Measurements from ENCODE around the gene SEPHS1.
A peak's percentile ranks its signal among the peaks of the same experiment; 100 is the strongest.

SEPHS1 gene

GRCh38 chr10:13348216-13349017 lies at the start of gene SEPHS1:
SEPHS1 (minus strand) TSS chr10:13348293; CDS start chr10:13344950, 3,343 bp downstream.
- H3K9ac ChIP-seq (ENCODE audit: low read depth, low read length) = peak within 1 kb of the TSS; percentile 96
- peaks cover 42% of the 10 kb centered on the region for H3K4me1 ChIP-seq (ENCODE audit: insufficient read depth, low read length)
- peaks cover 21% of the 10 kb centered on the region for H3K36me3 ChIP-seq (ENCODE audit: insufficient read depth, low read depth, low read length)
- H3K27me3 ChIP-seq (ENCODE audit: insufficient read depth, low read length) = peaks cover 15% of the 10 kb centered on the region
- H3K9me3 ChIP-seq (ENCODE audit: insufficient read depth, low read depth, low read length) = no peaks in the 10 kb centered on the region
- H3K4me3 ChIP-seq (ENCODE audit: low read length) = peak within 1 kb of the TSS; percentile 90
- peak within 1 kb of the TSS; percentile 89 for H3K27ac ChIP-seq (ENCODE audit: low read length)

- H3K36me3 ChIP-seq (ENCODE audit: insufficient read depth, low read depth, low read length) = no peaks in the 10 kb centered on the region
- H3K27ac ChIP-seq (ENCODE audit: low read length) = no peak overlapping the region
- H3K9ac ChIP-seq (ENCODE audit: low read depth, low read length) = no peak overlapping the region
- no peaks in the 10 kb centered on the region for H3K27me3 ChIP-seq (ENCODE audit: insufficient read depth, low read length)
- H3K4me1 ChIP-seq (ENCODE audit: insufficient read depth, low read length) = peaks cover 4% of the 10 kb centered on the region; the same call in 1 of the 2 replicates
- H3K9me3 ChIP-seq (ENCODE audit: insufficient read depth, low read depth, low read length) = peaks cover 10% of the 10 kb centered on the region
- H3K4me3 ChIP-seq (ENCODE audit: low read length) = no peak overlapping the region
Observed at GRCh38 chr10:13397052-13397451, 49.0 kb upstream of the SEPHS1 start.

GRCh38 chr10:13396369-13396768 lies 48.3 kb upstream of the SEPHS1 start:
- Histone ChIP-seq H3K36me3 (ENCODE audit: insufficient read depth, low read depth, low read length) (no peaks in the 10 kb centered on the region), H3K27ac (ENCODE audit: low read length) (no peak overlapping the region), H3K4me1 (ENCODE audit: insufficient read depth, low read length) (peaks cover 4% of the 10 kb centered on the region; the same call in 1 of the 2 replicates), H3K27me3 (ENCODE audit: insufficient read depth, low read length) (no peaks in the 10 kb centered on the region), H3K9me3 (ENCODE audit: insufficient read depth, low read depth, low read length) (peaks cover 10% of the 10 kb centered on the region), H3K9ac (ENCODE audit: low read depth, low read length) (no peak overlapping the region), H3K4me3 (ENCODE audit: low read length) (no peak overlapping the region)

- no peak overlapping the region for H3K4me3 ChIP-seq (ENCODE audit: low read length)
- peaks cover 10% of the 10 kb centered on the region for H3K9me3 ChIP-seq (ENCODE audit: insufficient read depth, low read depth, low read length)
- peaks cover 9% of the 10 kb centered on the region; the same call in 1 of the 2 replicates for H3K4me1 ChIP-seq (ENCODE audit: insufficient read depth, low read length)
- H3K27ac ChIP-seq (ENCODE audit: low read length) = no peak overlapping the region
- H3K27me3 ChIP-seq (ENCODE audit: insufficient read depth, low read length) = no peaks in the 10 kb centered on the region
- peak overlapping the region; percentile 16; the same call in 1 of the 2 replicates for H3K9ac ChIP-seq (ENCODE audit: low read depth, low read length)
- no peaks in the 10 kb centered on the region for H3K36me3 ChIP-seq (ENCODE audit: insufficient read depth, low read depth, low read length)
Observed at GRCh38 chr10:13395540-13395939, 47.4 kb upstream of the SEPHS1 start.

- H3K36me3 ChIP-seq (ENCODE audit: insufficient read depth, low read depth, low read length) = no peaks in the 10 kb centered on the region
- no peaks in the 10 kb centered on the region for H3K27me3 ChIP-seq (ENCODE audit: insufficient read depth, low read length)
- peaks cover 9% of the 10 kb centered on the region; the same call in 1 of the 2 replicates for H3K4me1 ChIP-seq (ENCODE audit: insufficient read depth, low read length)
- H3K4me3 ChIP-seq (ENCODE audit: low read length) = no peak overlapping the region
- H3K9me3 ChIP-seq (ENCODE audit: insufficient read depth, low read depth, low read length) = no peaks in the 10 kb centered on the region
- no peak overlapping the region for H3K9ac ChIP-seq (ENCODE audit: low read depth, low read length)
- no peak overlapping the region for H3K27ac ChIP-seq (ENCODE audit: low read length)
Observed at GRCh38 chr10:13393640-13394039, 45.5 kb upstream of the SEPHS1 start.

- no peaks in the 10 kb centered on the region for H3K27me3 ChIP-seq (ENCODE audit: insufficient read depth, low read length)
- no peak overlapping the region for H3K27ac ChIP-seq (ENCODE audit: low read length)
- no peak overlapping the region for H3K4me3 ChIP-seq (ENCODE audit: low read length)
- no peaks in the 10 kb centered on the region for H3K9me3 ChIP-seq (ENCODE audit: insufficient read depth, low read depth, low read length)
- H3K4me1 ChIP-seq (ENCODE audit: insufficient read depth, low read length) = peaks cover 9% of the 10 kb centered on the region; the same call in 1 of the 2 replicates
- H3K9ac ChIP-seq (ENCODE audit: low read depth, low read length) = no peak overlapping the region
- no peaks in the 10 kb centered on the region for H3K36me3 ChIP-seq (ENCODE audit: insufficient read depth, low read depth, low read length)
Observed at GRCh38 chr10:13392701-13393100, 44.6 kb upstream of the SEPHS1 start.

GRCh38 chr10:13390604-13391522 lies 42.8 kb upstream of the SEPHS1 start:
- Histone ChIP-seq H3K27me3 (ENCODE audit: insufficient read depth, low read length) (no peaks in the 10 kb centered on the region), H3K4me3 (ENCODE audit: low read length) (no peak overlapping the region), H3K4me1 (ENCODE audit: insufficient read depth, low read length) (peaks cover 9% of the 10 kb centered on the region; the same call in 1 of the 2 replicates), H3K27ac (ENCODE audit: low read length) (no peak overlapping the region), H3K9ac (ENCODE audit: low read depth, low read length) (no peak overlapping the region), H3K9me3 (ENCODE audit: insufficient read depth, low read depth, low read length) (no peaks in the 10 kb centered on the region), H3K36me3 (ENCODE audit: insufficient read depth, low read depth, low read length) (no peaks in the 10 kb centered on the region)

- H3K4me3 ChIP-seq (ENCODE audit: low read length) = no peak overlapping the region
- peaks cover 6% of the 10 kb centered on the region; the same call in 1 of the 2 replicates for H3K4me1 ChIP-seq (ENCODE audit: insufficient read depth, low read length)
- no peak overlapping the region for H3K27ac ChIP-seq (ENCODE audit: low read length)
- no peaks in the 10 kb centered on the region for H3K9me3 ChIP-seq (ENCODE audit: insufficient read depth, low read depth, low read length)
- H3K27me3 ChIP-seq (ENCODE audit: insufficient read depth, low read length) = peaks cover 7% of the 10 kb centered on the region; the same call in 1 of the 2 replicates
- H3K9ac ChIP-seq (ENCODE audit: low read depth, low read length) = no peak overlapping the region
- H3K36me3 ChIP-seq (ENCODE audit: insufficient read depth, low read depth, low read length) = no peaks in the 10 kb centered on the region
Observed at GRCh38 chr10:13388478-13389230, 40.6 kb upstream of the SEPHS1 start.

- no peaks in the 10 kb centered on the region for H3K9me3 ChIP-seq (ENCODE audit: insufficient read depth, low read depth, low read length)
- no peak overlapping the region for H3K9ac ChIP-seq (ENCODE audit: low read depth, low read length)
- peaks cover 27% of the 10 kb centered on the region for H3K27me3 ChIP-seq (ENCODE audit: insufficient read depth, low read length)
- H3K4me1 ChIP-seq (ENCODE audit: insufficient read depth, low read length) = peaks cover 7% of the 10 kb centered on the region; the same call in 1 of the 2 replicates
- no peak overlapping the region for H3K4me3 ChIP-seq (ENCODE audit: low read length)
- H3K36me3 ChIP-seq (ENCODE audit: insufficient read depth, low read depth, low read length) = no peaks in the 10 kb centered on the region
- H3K27ac ChIP-seq (ENCODE audit: low read length) = no peak overlapping the region
Observed at GRCh38 chr10:13386021-13386420, 37.9 kb upstream of the SEPHS1 start.

- H3K9me3 ChIP-seq (ENCODE audit: insufficient read depth, low read depth, low read length) = no peaks in the 10 kb centered on the region
- H3K4me3 ChIP-seq (ENCODE audit: low read length) = peak overlapping the region; percentile 72
- 0 out of 2 replicates have a peak, but pooled peaks cover 3% of the 10 kb centered on the region for H3K4me1 ChIP-seq (ENCODE audit: insufficient read depth, low read length)
- no peak overlapping the region for H3K27ac ChIP-seq (ENCODE audit: low read length)
- H3K27me3 ChIP-seq (ENCODE audit: insufficient read depth, low read length) = peaks cover 27% of the 10 kb centered on the region
- no peak overlapping the region for H3K9ac ChIP-seq (ENCODE audit: low read depth, low read length)
- no peaks in the 10 kb centered on the region for H3K36me3 ChIP-seq (ENCODE audit: insufficient read depth, low read depth, low read length)
Observed at GRCh38 chr10:13383399-13383761, 35.3 kb upstream of the SEPHS1 start.

Measured in iPS-20b (cell line).